ENCODE measurements around the gene TMEM115. TPM values are rescaled to one million over a fixed set of nuclear protein-coding genes. Genes with fewer than 3 reads are reported as not detected.

TMEM115 gene
- total RNA-seq, 1 donor from 2014 or later: 82.5 TPM

- TF ChIP-seq, protein P1, sequence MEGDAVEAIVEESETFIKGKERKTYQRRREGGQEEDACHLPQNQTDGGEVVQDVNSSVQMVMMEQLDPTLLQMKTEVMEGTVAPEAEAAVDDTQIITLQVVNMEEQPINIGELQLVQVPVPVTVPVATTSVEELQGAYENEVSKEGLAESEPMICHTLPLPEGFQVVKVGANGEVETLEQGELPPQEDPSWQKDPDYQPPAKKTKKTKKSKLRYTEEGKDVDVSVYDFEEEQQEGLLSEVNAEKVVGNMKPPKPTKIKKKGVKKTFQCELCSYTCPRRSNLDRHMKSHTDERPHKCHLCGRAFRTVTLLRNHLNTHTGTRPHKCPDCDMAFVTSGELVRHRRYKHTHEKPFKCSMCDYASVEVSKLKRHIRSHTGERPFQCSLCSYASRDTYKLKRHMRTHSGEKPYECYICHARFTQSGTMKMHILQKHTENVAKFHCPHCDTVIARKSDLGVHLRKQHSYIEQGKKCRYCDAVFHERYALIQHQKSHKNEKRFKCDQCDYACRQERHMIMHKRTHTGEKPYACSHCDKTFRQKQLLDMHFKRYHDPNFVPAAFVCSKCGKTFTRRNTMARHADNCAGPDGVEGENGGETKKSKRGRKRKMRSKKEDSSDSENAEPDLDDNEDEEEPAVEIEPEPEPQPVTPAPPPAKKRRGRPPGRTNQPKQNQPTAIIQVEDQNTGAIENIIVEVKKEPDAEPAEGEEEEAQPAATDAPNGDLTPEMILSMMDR (IDR thresholded peaks at IDR 0.05; ENCODE audit: insufficient read depth, low read length, poor library complexity, severe bottlenecking): peak; percentile 11
- Histone ChIP-seq H3K27me3 (ENCODE audit: control insufficient read depth, insufficient read depth, low read length) (peaks cover 32% of the 10 kb centered on the region), H3K36me3 (ENCODE audit: control insufficient read depth, insufficient read depth, low read length) (no peaks in the 10 kb centered on the region)
Observed at GRCh38 chr3:50370594-50370993, 11.3 kb upstream of the TMEM115 start.

DNA sequence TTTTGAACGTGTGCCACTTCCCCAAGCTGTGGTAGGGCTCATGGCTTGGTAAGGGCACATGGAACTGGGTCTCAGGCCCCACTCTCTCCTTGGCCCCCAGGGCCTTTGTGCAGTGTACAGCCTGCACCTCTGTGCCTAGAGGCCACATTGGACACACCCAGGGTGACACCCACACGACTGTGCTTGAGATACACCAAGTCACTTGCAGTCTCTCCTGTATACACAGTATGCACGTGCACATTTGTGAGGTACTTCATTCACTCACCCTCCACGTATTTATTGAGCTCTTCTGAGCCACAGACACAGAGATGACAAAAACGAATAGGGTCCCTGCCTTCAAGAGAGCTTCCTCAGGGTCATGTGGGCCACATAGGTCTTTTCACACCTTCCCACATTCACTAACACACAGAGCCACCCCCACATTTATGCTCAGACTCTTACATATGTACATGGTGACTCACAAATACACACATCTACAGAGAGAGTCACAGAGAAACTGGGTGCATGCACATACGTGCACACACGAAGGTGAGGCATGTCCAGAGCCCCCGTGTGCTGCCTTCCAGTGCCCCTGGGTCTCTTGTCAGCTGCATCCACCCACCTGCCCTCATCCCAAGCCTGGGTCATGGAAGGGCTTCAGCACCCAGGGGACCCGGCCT lies 9.8 kb upstream of the TMEM115 start:
- no peak for DNase-seq (ENCODE audit: low read depth)
- H3K27me3 ChIP-seq (ENCODE audit: control insufficient read depth, insufficient read depth, low read length): peaks cover 24% of the 10 kb centered on the region
- no peaks in the 10 kb centered on the region for H3K36me3 ChIP-seq (ENCODE audit: control insufficient read depth, insufficient read depth, low read length)
- TF ChIP-seq, protein P1 (IDR thresholded peaks at IDR 0.05; ENCODE audit: insufficient read depth, low read length, poor library complexity, severe bottlenecking): no peak
- no peak overlapping the region for H3K4me3 ChIP-seq (ENCODE audit: low read depth, low read length)

More at GRCh38 chr3:50370594-50370993, 11.3 kb upstream of the TMEM115 start:
- no peak for DNase-seq (ENCODE audit: low read depth)
- no peak overlapping the region for H3K4me3 ChIP-seq (ENCODE audit: low read depth, low read length)

- Histone ChIP-seq H3K4me3 (ENCODE audit: low read depth, low read length) (no peak overlapping the region), H3K27me3 (ENCODE audit: control insufficient read depth, insufficient read depth, low read length) (peaks cover 12% of the 10 kb centered on the region), H3K36me3 (ENCODE audit: control insufficient read depth, insufficient read depth, low read length) (no peaks in the 10 kb centered on the region)
- no peak for DNase-seq (ENCODE audit: low read depth)
- TF ChIP-seq, protein P1 (IDR thresholded peaks at IDR 0.05; ENCODE audit: insufficient read depth, low read length, poor library complexity, severe bottlenecking): no peak
Observed at GRCh38 chr3:50365842-50366220, 6.5 kb upstream of the TMEM115 start.

DNA sequence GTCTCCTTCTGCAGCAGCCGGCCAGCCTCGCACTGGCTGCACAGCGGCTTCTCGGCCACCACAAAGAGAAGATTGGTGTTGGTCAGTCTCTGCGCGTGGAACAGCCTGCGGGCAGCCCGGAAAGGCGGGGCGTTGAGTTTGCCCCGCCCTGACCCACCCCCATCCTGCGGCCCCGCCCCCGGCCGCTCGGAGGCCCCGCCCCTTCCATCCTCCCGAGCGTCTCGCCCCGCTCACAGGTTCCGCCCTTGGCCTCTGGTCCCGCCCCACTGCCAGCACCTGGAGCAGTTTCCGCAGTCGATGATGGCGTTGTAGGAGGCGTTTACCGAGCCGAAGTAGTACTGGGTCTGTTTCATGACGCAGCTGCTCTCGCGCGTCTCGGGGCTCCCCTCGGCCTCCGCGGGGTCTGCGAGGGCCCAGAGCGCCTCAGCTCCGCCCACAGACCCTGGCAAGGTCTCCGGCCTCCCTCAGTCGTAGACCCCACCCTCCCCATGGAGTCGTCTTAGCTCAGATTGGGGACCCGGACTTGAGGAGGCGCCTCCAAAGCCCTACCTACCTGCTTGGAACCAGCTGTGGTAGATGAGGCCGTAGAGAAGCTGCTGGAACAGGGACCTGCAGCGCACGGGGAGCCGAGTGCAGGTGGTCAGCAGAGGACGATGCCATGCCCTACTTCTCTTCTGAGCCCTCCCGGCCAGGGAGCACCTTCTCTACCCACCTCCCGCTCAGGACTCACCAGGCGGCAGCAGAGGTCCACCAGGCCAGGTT lies 5.9 kb upstream of the TMEM115 start:
- peaks cover 12% of the 10 kb centered on the region for H3K27me3 ChIP-seq (ENCODE audit: control insufficient read depth, insufficient read depth, low read length)
- no peaks in the 10 kb centered on the region for H3K36me3 ChIP-seq (ENCODE audit: control insufficient read depth, insufficient read depth, low read length)
- TF ChIP-seq, protein P1 (IDR thresholded peaks at IDR 0.05; ENCODE audit: insufficient read depth, low read length, poor library complexity, severe bottlenecking): no peak
- peak overlapping the region; percentile 43 for H3K4me3 ChIP-seq (ENCODE audit: low read depth, low read length)
- peak; percentile 41 for DNase-seq (ENCODE audit: low read depth)

- TF ChIP-seq, protein P1 (IDR thresholded peaks at IDR 0.05; ENCODE audit: insufficient read depth, low read length, poor library complexity, severe bottlenecking): no peak
- Histone ChIP-seq H3K4me3 (ENCODE audit: low read depth, low read length) (peak overlapping the region; percentile 43), H3K27me3 (ENCODE audit: control insufficient read depth, insufficient read depth, low read length) (peaks cover 10% of the 10 kb centered on the region), H3K36me3 (ENCODE audit: control insufficient read depth, insufficient read depth, low read length) (no peaks in the 10 kb centered on the region)
- DNase-seq (ENCODE audit: low read depth): no peak
Observed at GRCh38 chr3:50364573-50365079, 5.3 kb upstream of the TMEM115 start.

Data from kidney epithelial cell (primary cell).